Smooth muscle cell of the brain vasculature (primary cell): Measurements from ENCODE around the gene SUPT4H1.
"Not testable (repeated sequence)": the region's sequence is repeated elsewhere in the genome, so short reads cannot be mapped to it uniquely, and the experiment has no call there.

Source experiments
- DNase-seq: peaks from one replicate; pipeline ENCODE4 v3.0.0-alpha.2; 2012; ENCODE audit warnings: low read depth, low spot score

The SUPT4H1 gene

GRCh38 chr17:58341136-58341860, 10.7 kb downstream of the SUPT4H1 start:
- not testable (repeated sequence) for DNase-seq

- DNase-seq = no peak
Measured at GRCh38 chr17:58340405-58340876, 11.6 kb downstream of the SUPT4H1 start.

- DNase-seq = no peak
Measured at GRCh38 chr17:58339755-58340404, 12.1 kb downstream of the SUPT4H1 start.

- DNase-seq = no peak
Measured at GRCh38 chr17:58338841-58339754, 12.9 kb downstream of the SUPT4H1 start.

- DNase-seq = no peak
Measured at GRCh38 chr17:58338454-58338840, 13.6 kb downstream of the SUPT4H1 start.

- DNase-seq = no peak
Measured at GRCh38 chr17:58337600-58338453, 14.2 kb downstream of the SUPT4H1 start.

- no peak for DNase-seq
Measured at GRCh38 chr17:58337210-58337599, 14.8 kb downstream of the SUPT4H1 start.

- DNase-seq = no peak
Measured at GRCh38 chr17:58336456-58337209, 15.4 kb downstream of the SUPT4H1 start.

- DNase-seq = no peak
Measured at GRCh38 chr17:58335779-58336455, 16.1 kb downstream of the SUPT4H1 start.

GRCh38 chr17:58335061-58335731, 16.8 kb downstream of the SUPT4H1 start:
- no peak for DNase-seq

GRCh38 chr17:58334661-58335060, 17.3 kb downstream of the SUPT4H1 start:
- no peak for DNase-seq

- no peak for DNase-seq
Measured at GRCh38 chr17:58334256-58334655, 17.7 kb downstream of the SUPT4H1 start.

GRCh38 chr17:58333736-58334207, 18.2 kb downstream of the SUPT4H1 start:
- no peak for DNase-seq

GRCh38 chr17:58332778-58333735, 18.9 kb downstream of the SUPT4H1 start:
- DNase-seq = no peak

GRCh38 chr17:58331815-58332777, 19.9 kb downstream of the SUPT4H1 start:
- no peak for DNase-seq

GRCh38 chr17:58330997-58331814, 20.8 kb downstream of the SUPT4H1 start:
- no peak for DNase-seq
